HG03045 (cell line): ENCODE results near the gene ZSCAN26.
"Not testable (repeated sequence)": the region's sequence is repeated elsewhere in the genome, so short reads cannot be mapped to it uniquely, and the experiment has no call there.

Experiments used
- ATAC-seq: cut with Tn5 transposase; IDR thresholded peaks from one replicate; pipeline ENCODE4 v1.9.1; 2021; ENCODE audit warnings: mild to moderate bottlenecking, moderate library complexity; ENCODE audit not compliant: unreplicated experiment

Gene ZSCAN26

DNA sequence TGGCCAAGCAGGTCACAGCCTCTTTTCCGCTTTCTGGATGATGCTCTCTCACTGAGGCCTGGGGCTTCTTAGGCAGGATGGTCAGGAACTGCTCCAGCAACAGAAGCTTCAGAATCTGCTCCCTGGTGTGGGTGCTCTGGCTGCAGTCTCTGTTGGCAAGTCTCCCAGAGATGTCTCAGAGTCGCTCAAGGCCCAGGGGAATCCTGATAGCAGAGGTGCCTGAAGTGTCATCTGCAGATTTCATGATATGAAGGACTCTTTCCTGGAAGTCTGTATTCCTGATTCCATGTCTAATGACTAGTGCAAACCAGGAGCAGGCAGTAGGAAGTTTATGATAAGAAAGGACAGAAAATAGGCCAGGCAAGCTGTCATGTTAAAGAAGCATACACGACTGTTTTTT, 48.7 kb downstream of the ZSCAN26 start:
- ATAC-seq, result no peak

DNA sequence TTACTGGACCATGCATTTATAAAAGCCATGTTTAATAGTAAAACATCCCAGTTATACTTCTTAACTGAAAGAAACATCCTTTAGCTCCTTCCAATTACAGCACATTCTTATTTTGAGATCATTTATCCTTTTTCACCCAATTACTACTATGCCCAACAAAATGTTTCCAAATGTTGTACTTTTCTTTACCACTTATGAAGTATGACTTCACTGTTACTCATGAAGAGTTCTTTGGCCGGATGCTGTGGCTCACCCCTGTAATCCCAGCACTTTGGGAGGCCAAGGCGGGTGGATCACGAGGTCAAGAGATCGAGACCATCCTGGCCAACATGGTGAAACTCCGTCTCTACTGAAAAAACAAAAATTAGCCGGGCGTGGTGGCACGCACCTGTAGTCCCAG, 50.9 kb downstream of the ZSCAN26 start:
- ATAC-seq, result not testable (repeated sequence)

DNA sequence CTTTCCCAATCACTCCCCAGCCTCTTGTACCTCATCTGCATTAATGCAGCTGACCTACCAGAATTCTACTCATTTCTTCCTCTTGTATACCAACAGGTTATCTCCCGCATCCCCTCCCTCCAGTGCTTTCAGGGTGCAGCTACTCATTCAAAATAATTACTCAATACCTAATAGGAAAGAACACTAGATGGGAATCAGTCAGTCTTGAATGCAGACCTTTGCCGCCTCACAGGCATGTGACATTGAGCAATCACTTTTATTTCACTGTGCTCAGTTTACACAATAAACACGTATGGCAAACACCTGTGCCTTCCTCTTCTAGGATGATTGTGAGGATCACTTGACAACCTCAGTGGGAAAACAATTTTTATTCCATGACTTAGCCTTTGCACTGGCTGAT, 55.7 kb downstream of the ZSCAN26 start:
- no peak for ATAC-seq

DNA sequence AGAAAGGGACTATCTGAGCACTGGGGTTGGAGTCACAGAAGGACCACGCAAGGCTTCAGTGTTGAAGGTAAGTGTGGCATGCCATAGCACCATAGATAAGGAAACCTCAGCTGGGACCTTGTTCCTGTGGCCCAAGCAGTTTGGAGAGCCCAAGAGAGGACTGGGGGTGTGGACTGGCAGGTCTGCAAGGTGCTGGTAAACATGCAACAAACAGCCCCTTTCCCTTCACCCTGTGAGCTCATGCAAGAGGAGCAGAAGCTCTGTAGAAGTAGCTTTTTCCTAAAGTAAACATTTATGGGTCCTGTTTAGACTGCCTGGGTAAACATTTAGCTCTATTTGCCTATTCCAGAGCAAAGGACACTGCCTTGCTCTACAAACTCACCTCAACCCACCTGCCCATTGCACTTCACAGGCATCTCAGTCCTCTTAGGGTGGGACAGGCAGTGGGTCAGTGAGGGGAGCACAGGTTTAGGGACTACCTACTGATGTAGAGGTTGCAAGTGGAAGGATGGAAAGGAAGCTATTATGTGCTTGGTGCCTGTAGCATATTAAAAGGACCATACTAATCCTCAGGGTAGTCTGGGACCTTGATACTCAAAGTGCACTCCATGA, 57.0 kb downstream of the ZSCAN26 start:
- ATAC-seq, result no peak

DNA sequence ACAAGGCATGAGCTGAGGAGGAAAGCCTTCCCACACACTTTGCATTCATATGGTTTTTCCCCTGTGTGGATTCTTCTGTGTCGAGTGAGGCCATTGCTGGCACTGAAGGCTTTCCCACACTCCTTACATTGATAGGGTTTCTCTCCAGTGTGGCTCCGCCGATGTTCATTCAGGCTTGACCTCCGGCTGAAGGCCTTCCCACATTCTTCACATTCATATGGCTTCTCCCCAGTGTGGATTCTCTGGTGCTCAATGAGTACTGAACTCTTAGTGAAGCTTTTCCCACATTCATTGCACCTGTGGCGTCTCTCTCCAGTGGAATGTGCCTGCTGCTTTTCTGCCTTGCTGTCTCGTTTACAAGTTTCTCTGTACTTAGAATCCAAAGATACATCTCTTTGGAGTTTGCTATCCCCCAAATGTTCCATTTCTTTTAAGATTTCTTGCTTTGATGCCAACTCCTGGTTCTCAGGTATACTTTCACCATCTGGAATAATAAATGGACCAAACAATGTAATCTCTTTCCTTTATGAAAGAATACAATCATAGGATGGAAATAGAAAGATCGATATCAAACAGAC, 59.5 kb downstream of the ZSCAN26 start:
- ATAC-seq, result no peak
